ENCODE results near the gene PRR14. TPM values are rescaled to one million over a fixed set of nuclear protein-coding genes. Genes with fewer than 3 reads are reported as not detected.
A peak's percentile ranks its signal among the peaks of the same experiment; 100 is the strongest.

The PRR14 gene
- total RNA-seq, 1 experiment from 2014 or later: 77.6 TPM

GRCh38 chr16:30669026-30669902 lies 18.5 kb downstream of the PRR14 start:
- Histone ChIP-seq H3K4me1 (ENCODE audit: control insufficient read depth, insufficient read depth, low read length) (no peaks in the 10 kb centered on the region), H3K4me3 (ENCODE audit: low read depth in 2 of 2, low read length in 2 of 2) (no peak overlapping the region), H3K9me3 (ENCODE audit: control insufficient read depth, insufficient read depth, low read depth, low read length) (no peaks in the 10 kb centered on the region), H3K36me3 (ENCODE audit: control insufficient read depth, insufficient read depth, low read length) (peaks cover 9% of the 10 kb centered on the region), H3K27me3 (ENCODE audit: control insufficient read depth, insufficient read depth, low read length) (no peaks in the 10 kb centered on the region), H3K27ac (ENCODE audit: low read length) (no peak overlapping the region)
- CTCF ChIA-PET: no interaction called here
- 0 out of 2 replicates have a peak, but pooled peaks have one; percentile 5 for ATAC-seq
- no peak for TF ChIP-seq SIN3A (IDR thresholded peaks at IDR 0.05; ENCODE audit: borderline replicate concordance, insufficient read depth, low read depth, low read length)
- no peak for TF ChIP-seq TCF7L2 (IDR thresholded peaks at IDR 0.05; ENCODE audit: low read depth, low read length)
- no peak for TF ChIP-seq CTCF (IDR thresholded peaks at IDR 0.05)
- no peak for TF ChIP-seq REST (IDR thresholded peaks at IDR 0.05; ENCODE audit: insufficient read depth in 1 of 2, low read depth in 2 of 2, low read length in 1 of 2)
- intact Hi-C loops (cut with micrococcal nuclease; ENCODE audit: unreplicated experiment) (no loop called here), in situ Hi-C loops (cut with HindIII; ENCODE audit: low pct_unique_long_range_greater_than_20kb, low sequenced_read_pairs) (no loop called here)
- POLR2A ChIA-PET: no interaction called here
- no TSS peak for BruUV-seq (replicated peaks)
- no peak for DNase-seq (ENCODE audit: low read depth, low spot score)

GRCh38 chr16:30669903-30670824 lies 19.4 kb downstream of the PRR14 start:
- ChIA-PET POLR2A (no interaction called here), CTCF (no interaction called here)
- TSS peak; percentile 74 for BruUV-seq (replicated peaks)
- ATAC-seq (peak; percentile 52), DNase-seq (ENCODE audit: low read depth, low spot score) (no peak)
- no peaks in the 10 kb centered on the region for H3K27me3 ChIP-seq (ENCODE audit: control insufficient read depth, insufficient read depth, low read length)
- no peaks in the 10 kb centered on the region for H3K4me1 ChIP-seq (ENCODE audit: control insufficient read depth, insufficient read depth, low read length)
- H3K27ac ChIP-seq (ENCODE audit: low read length): no peak overlapping the region
- no peaks in the 10 kb centered on the region for H3K9me3 ChIP-seq (ENCODE audit: control insufficient read depth, insufficient read depth, low read depth, low read length)
- in situ Hi-C loops (cut with HindIII; ENCODE audit: low pct_unique_long_range_greater_than_20kb, low sequenced_read_pairs): no loop called here
- intact Hi-C loops (cut with micrococcal nuclease; ENCODE audit: unreplicated experiment): no loop called here
- no peak for TF ChIP-seq POLR2AphosphoS5 (IDR thresholded peaks at IDR 0.05; ENCODE audit: low read depth, low read length)
- no peak for TF ChIP-seq REST (IDR thresholded peaks at IDR 0.05; ENCODE audit: insufficient read depth in 1 of 2, low read depth in 2 of 2, low read length in 1 of 2)
- no peak for TF ChIP-seq CTCF (IDR thresholded peaks at IDR 0.05)
- no peak for TF ChIP-seq TCF7L2 (IDR thresholded peaks at IDR 0.05; ENCODE audit: low read depth, low read length)
- TF ChIP-seq SIN3A (IDR thresholded peaks at IDR 0.05; ENCODE audit: borderline replicate concordance, insufficient read depth, low read depth, low read length): no peak
- H3K4me3 ChIP-seq (ENCODE audit: low read depth in 2 of 2, low read length in 2 of 2): no peak overlapping the region
- H3K36me3 ChIP-seq (ENCODE audit: control insufficient read depth, insufficient read depth, low read length): peaks cover 9% of the 10 kb centered on the region

Data from Panc1 (cell line).